Trophoblast cell (in vitro differentiated cells and primary cell): ENCODE measurements around the gene OTOP3.
A peak's percentile ranks its signal among the peaks of the same experiment; 100 is the strongest.
"Not testable (repeated sequence)": the region's sequence is repeated elsewhere in the genome, so short reads cannot be mapped to it uniquely, and the experiment has no call there.

Source experiments
- DNase-seq, 2 donors: peaks; one replicate each; pipeline ENCODE4 v3.0.0-alpha.2; 2016
- H2AFZ ChIP-seq: 2 replicates; pipeline ENCODE4 v1.6.1; 2013; ENCODE audit warnings: low read length, moderate library complexity, mild to moderate bottlenecking; ENCODE audit not compliant: insufficient read depth, poor library complexity
- H2AK5ac ChIP-seq: 2 replicates; pipeline ENCODE4 v1.6.1; 2013; ENCODE audit warnings: mild to moderate bottlenecking, low read length
- H2BK120ac ChIP-seq: 2 replicates; pipeline ENCODE4 v1.6.1; 2013; ENCODE audit warnings: low read length, mild to moderate bottlenecking, moderate library complexity; ENCODE audit not compliant: insufficient read depth, poor library complexity
- H2BK12ac ChIP-seq: 2 replicates; pipeline ENCODE4 v1.6.1; 2013; ENCODE audit warnings: mild to moderate bottlenecking, low read length, moderate library complexity
- H2BK5ac ChIP-seq: 2 replicates; pipeline ENCODE4 v1.6.1; 2013; ENCODE audit warnings: low read length, low read depth, moderate library complexity, mild to moderate bottlenecking; ENCODE audit not compliant: poor library complexity
- H3K14ac ChIP-seq: 2 replicates; pipeline ENCODE4 v1.6.1; 2013; ENCODE audit warnings: mild to moderate bottlenecking, low read length
- H3K18ac ChIP-seq: 2 replicates; pipeline ENCODE4 v1.6.1; 2013; ENCODE audit warnings: mild to moderate bottlenecking, low read length
- H3K23ac ChIP-seq: 2 replicates; pipeline ENCODE4 v1.6.1; 2013; ENCODE audit warnings: low read length
- H3K27ac ChIP-seq: 2 replicates; pipeline ENCODE4 v1.5.1; 2013; ENCODE audit warnings: low read depth, mild to moderate bottlenecking, inconsistent platforms, low read length, moderate library complexity
- H3K27me3 ChIP-seq: 2 replicates; pipeline ENCODE4 v1.6.1; 2013; ENCODE audit warnings: inconsistent platforms, mild to moderate bottlenecking, low read length, moderate library complexity; ENCODE audit not compliant: insufficient read depth
- H3K36me3 ChIP-seq, 2 experiments: 1 replicate in 1 of 2; 2 replicates in 1 of 2; pipeline ENCODE4 v1.6.1; 2013; ENCODE audit warnings: low read length in 2 of 2, mild to moderate bottlenecking in 2 of 2, moderate library complexity in 1 of 2; ENCODE audit not compliant: insufficient read depth in 2 of 2, control insufficient read depth in 1 of 2
- H3K4ac ChIP-seq: 2 replicates; pipeline ENCODE4 v1.6.1; 2013; ENCODE audit warnings: low read depth, mild to moderate bottlenecking, low read length, moderate library complexity
- H3K4me1 ChIP-seq, 2 experiments: 1 replicate in 1 of 2; 2 replicates in 1 of 2; pipeline ENCODE4 v1.6.1; 2013; ENCODE audit warnings: low read length in 2 of 2, mild to moderate bottlenecking in 2 of 2, moderate library complexity in 1 of 2; ENCODE audit not compliant: insufficient read depth in 2 of 2, control insufficient read depth in 1 of 2
- H3K4me2 ChIP-seq: 2 replicates; pipeline ENCODE4 v1.6.1; 2013; ENCODE audit warnings: inconsistent platforms, mild to moderate bottlenecking, low read length, moderate library complexity
- H3K4me3 ChIP-seq: 2 replicates; pipeline ENCODE4 v1.5.1; 2013; ENCODE audit warnings: mild to moderate bottlenecking, low read depth, low read length, inconsistent platforms
- H3K79me1 ChIP-seq: one replicate; pipeline ENCODE4 v1.6.1; 2013; ENCODE audit warnings: low read length
- H3K79me2 ChIP-seq: 2 replicates; pipeline ENCODE4 v1.6.1; 2013; ENCODE audit warnings: low read length, mild to moderate bottlenecking; ENCODE audit not compliant: control insufficient read depth, insufficient read depth, poor library complexity
- H3K9ac ChIP-seq: 2 replicates; pipeline ENCODE4 v1.6.1; 2013; ENCODE audit warnings: mild to moderate bottlenecking, low read length
- H3K9me3 ChIP-seq: 2 replicates; pipeline ENCODE4 v1.6.1; 2013; ENCODE audit warnings: low read depth, mild to moderate bottlenecking, control low read depth, inconsistent platforms, low read length; ENCODE audit not compliant: insufficient read depth
- H4K12ac ChIP-seq: 2 replicates; pipeline ENCODE4 v1.6.1; 2013; ENCODE audit warnings: low read depth, mild to moderate bottlenecking, low read length, moderate library complexity
- H4K8ac ChIP-seq: 2 replicates; pipeline ENCODE4 v1.6.1; 2013; ENCODE audit warnings: low read depth, mild to moderate bottlenecking, low read length, moderate library complexity
- H4K91ac ChIP-seq: one replicate; pipeline ENCODE4 v1.6.1; 2013; ENCODE audit warnings: low read depth, mild to moderate bottlenecking, low read length, moderate library complexity
- WGBS: extraction: QIAGEN DNeasy Blood & Tissue Kit; methylation state at CpG from one replicate; pipeline ENCODE4 v1.1.7; 2013; ENCODE audit warnings: missing lambda C conversion rate; ENCODE audit not compliant: insufficient read length, insufficient coverage; ENCODE audit errors: extremely low coverage; 5-methylcytosine and 5-hydroxymethylcytosine counted together

Gene OTOP3

DNA sequence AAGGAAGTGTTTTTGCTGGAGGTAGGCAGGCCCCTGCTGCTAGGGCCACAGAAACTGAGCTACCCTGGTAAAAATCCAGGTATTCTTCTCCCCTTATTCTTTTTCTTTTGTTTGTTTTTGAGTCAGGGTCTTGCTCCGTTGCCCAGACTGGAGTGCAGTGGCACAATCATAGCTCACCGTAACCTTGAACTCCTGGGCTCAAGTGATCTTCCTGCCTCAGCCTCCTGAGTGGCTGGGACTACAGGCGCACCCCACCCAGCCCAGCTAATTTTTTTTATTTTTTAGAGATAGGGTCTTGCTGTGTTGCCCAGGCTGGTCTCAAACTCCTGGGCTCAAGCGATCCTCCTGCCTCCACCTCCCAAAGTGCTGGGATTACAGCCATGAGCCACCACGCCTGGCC is 33.8 kb downstream of the OTOP3 start:
- not testable (repeated sequence) for H3K27me3 ChIP-seq, H2BK120ac ChIP-seq

DNA sequence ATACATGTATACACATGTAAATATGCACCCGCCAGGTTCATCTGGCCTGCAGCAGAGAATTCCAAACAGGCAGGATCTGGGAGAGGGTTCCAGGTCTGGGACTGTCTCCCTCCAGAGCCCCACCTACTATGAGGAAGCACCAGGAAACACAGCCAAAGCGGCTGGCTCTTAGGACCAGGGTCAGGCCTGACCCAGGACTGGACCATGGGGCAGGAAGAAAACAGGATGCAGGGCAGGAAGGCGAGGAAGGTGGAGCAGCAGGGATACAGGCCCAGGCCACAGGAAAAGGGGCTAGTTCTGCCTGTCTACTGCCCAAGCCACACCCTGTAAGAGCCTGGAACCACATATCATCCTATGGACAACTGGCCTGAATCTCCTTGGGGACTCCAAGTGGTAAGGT is 34.7 kb downstream of the OTOP3 start:
- no peak overlapping the region for H4K12ac ChIP-seq
- no peak overlapping the region for H3K18ac ChIP-seq
- peaks cover 29 to 33% of the 10 kb centered on the region in 2 experiments for H3K4me1 ChIP-seq
- H3K27ac ChIP-seq = no peak overlapping the region
- no peak overlapping the region for H4K8ac ChIP-seq
- H2BK5ac ChIP-seq = no peak overlapping the region
- no peaks in the 10 kb centered on the region for H3K9me3 ChIP-seq
- H3K36me3 ChIP-seq = no peaks in the 10 kb centered on the region
- H3K4ac ChIP-seq = no peak overlapping the region
- no peak overlapping the region for H4K91ac ChIP-seq
- no peak overlapping the region for H3K23ac ChIP-seq
- peaks cover 9% of the 10 kb centered on the region for H3K27me3 ChIP-seq
- H3K9ac ChIP-seq = no peak overlapping the region
- no CpG with 5 or more reads among the region's 3 CpGs for WGBS
- no peak overlapping the region for H2BK12ac ChIP-seq
- H2AK5ac ChIP-seq = no peak overlapping the region
- no peak overlapping the region for H3K4me2 ChIP-seq
- H3K14ac ChIP-seq = no peak overlapping the region
- H2BK120ac ChIP-seq = no peak overlapping the region
- no peak overlapping the region for H3K4me3 ChIP-seq
- no peaks in the 10 kb centered on the region for H3K79me2 ChIP-seq
- peaks cover 12% of the 10 kb centered on the region for H3K79me1 ChIP-seq
- H2AFZ ChIP-seq = no peak overlapping the region
- no peak for DNase-seq

More for the DNA sequence above, 33.8 kb downstream of the OTOP3 start:
- no CpG with 5 or more reads among the region's 5 CpGs for WGBS
- peaks cover 12% of the 10 kb centered on the region for H3K79me1 ChIP-seq
- not testable (repeated sequence) for H3K14ac ChIP-seq, H4K8ac ChIP-seq, H2AFZ ChIP-seq, H3K4me2 ChIP-seq, H2BK12ac ChIP-seq, H3K18ac ChIP-seq, H4K91ac ChIP-seq, H3K79me2 ChIP-seq, H2BK5ac ChIP-seq, H3K9ac ChIP-seq, H3K4me3 ChIP-seq, H2AK5ac ChIP-seq, H3K23ac ChIP-seq, H3K36me3 ChIP-seq, H3K27ac ChIP-seq, DNase-seq, H3K9me3 ChIP-seq, H4K12ac ChIP-seq, H3K4ac ChIP-seq
- peaks cover 29 to 33% of the 10 kb centered on the region in 2 experiments for H3K4me1 ChIP-seq

DNA sequence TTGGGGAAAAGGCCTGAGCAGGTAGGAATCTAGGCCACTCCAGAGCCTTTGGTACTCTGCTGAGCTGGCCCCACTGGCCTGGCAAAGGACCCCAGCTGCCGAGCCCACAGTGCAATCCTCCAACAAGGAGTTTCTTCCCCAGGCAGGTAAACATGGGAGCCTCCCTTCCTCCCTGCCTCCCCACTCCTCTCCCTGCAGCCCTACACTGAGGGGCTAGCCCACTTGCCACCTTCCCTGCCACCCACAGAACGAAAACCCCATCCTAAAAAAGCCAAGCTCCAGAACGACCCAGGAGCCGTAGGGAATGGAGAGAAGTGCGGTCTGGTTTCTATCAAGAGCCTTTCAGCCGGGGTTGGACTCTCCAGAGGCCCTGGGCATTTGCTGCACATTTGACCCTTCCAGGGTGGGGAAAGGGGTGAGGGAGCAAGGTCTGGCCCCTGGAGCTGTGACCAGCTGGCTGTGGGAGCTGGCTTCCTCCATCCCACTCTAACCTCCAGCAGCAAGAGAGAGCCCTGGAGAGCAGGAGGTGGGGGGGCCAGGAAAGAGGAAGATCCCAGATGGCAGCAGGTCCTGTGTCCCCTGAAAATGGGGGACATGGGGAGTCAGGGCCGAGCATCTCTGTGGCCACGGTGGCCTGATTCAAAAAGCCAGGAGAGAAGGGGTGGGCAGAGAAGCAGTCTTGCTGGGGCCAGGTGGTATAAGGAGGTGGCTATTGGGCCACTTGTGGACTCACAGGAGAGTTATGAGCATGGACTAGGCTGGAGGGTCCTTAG is 35.6 kb downstream of the OTOP3 start:
- Histone ChIP-seq H4K8ac (peak overlapping the region; percentile 57), H2BK120ac (peak overlapping the region; percentile 56), H2AK5ac (peak overlapping the region; percentile 39), H2BK5ac (peak overlapping the region; percentile 41), H4K91ac (peak overlapping the region; percentile 39), H4K12ac (peak overlapping the region; percentile 49), H3K9ac (no peak overlapping the region), H3K4ac (no peak overlapping the region), H3K9me3 (no peaks in the 10 kb centered on the region), H3K23ac (no peak overlapping the region), H3K27ac (no peak overlapping the region), H3K4me1 (peaks cover 29 to 33% of the 10 kb centered on the region in 2 experiments), H3K18ac (peak overlapping the region; percentile 70), H3K14ac (peak overlapping the region; percentile 53), H2BK12ac (peak overlapping the region; percentile 80), H3K36me3 (no peaks in the 10 kb centered on the region), H3K27me3 (peaks cover 9% of the 10 kb centered on the region), H3K4me2 (peak overlapping the region; percentile 87), H3K4me3 (no peak overlapping the region), H2AFZ (no peak overlapping the region), H3K79me2 (no peaks in the 10 kb centered on the region), H3K79me1 (peaks cover 12% of the 10 kb centered on the region)
- no peak for DNase-seq
- no CpG with 5 or more reads among the region's 8 CpGs for WGBS

DNA sequence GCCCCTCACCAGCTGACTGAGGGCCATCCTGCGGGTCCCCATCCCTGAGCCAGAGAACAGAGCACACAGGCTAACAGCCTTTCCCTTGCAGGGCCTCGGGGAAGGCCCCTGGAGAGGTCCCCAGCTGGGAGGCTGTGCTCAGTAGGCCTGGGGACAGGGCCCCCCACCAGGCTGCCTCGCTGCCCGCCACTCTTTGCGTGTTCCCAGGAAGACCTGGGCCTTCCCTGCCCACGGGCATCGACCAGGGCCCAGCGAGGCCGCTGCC is 36.1 kb downstream of the OTOP3 start:
- H3K4me3 ChIP-seq = peak overlapping the region; percentile 77
- H3K36me3 ChIP-seq = no peaks in the 10 kb centered on the region
- peak overlapping the region; percentile 53 for H3K14ac ChIP-seq
- peak overlapping the region; percentile 49 for H4K12ac ChIP-seq
- no peak overlapping the region for H3K9ac ChIP-seq
- peak overlapping the region; percentile 41 for H2BK5ac ChIP-seq
- no peak overlapping the region for H3K27ac ChIP-seq
- H2AFZ ChIP-seq = peak overlapping the region; percentile 5
- peaks cover 29 to 33% of the 10 kb centered on the region in 2 experiments for H3K4me1 ChIP-seq
- DNase-seq = no peak
- no peaks in the 10 kb centered on the region for H3K79me2 ChIP-seq
- peaks cover 9% of the 10 kb centered on the region for H3K27me3 ChIP-seq
- H3K79me1 ChIP-seq = peaks cover 12% of the 10 kb centered on the region
- H3K23ac ChIP-seq = no peak overlapping the region
- peak overlapping the region; percentile 56 for H2BK120ac ChIP-seq
- H4K8ac ChIP-seq = peak overlapping the region; percentile 57
- H2AK5ac ChIP-seq = peak overlapping the region; percentile 39
- peak overlapping the region; percentile 87 for H3K4me2 ChIP-seq
- H3K18ac ChIP-seq = peak overlapping the region; percentile 70
- H3K4ac ChIP-seq = no peak overlapping the region
- H2BK12ac ChIP-seq = peak overlapping the region; percentile 80
- no CpG with 5 or more reads among the region's 9 CpGs for WGBS
- H3K9me3 ChIP-seq = no peaks in the 10 kb centered on the region
- peak overlapping the region; percentile 39 for H4K91ac ChIP-seq
